Measurements from ENCODE around the gene LNX2. TPM values are rescaled to one million over a fixed set of nuclear protein-coding genes. Genes with fewer than 3 reads are reported as not detected.

Gene LNX2
- total RNA-seq, 1 experiment from 2014 or later: 9.3 TPM

- no peak for DNase-seq (ENCODE audit: low read depth)
Observed at GRCh38 chr13:27562457-27562856, 57.9 kb downstream of the LNX2 start.

- no peak for DNase-seq (ENCODE audit: low read depth)
Observed at GRCh38 chr13:27559719-27560118, 60.6 kb downstream of the LNX2 start.

- peak; percentile 58 for DNase-seq (ENCODE audit: low read depth)
Observed at GRCh38 chr13:27556109-27556508, 64.2 kb downstream of the LNX2 start.

- DNase-seq (ENCODE audit: low read depth): no peak
Observed at GRCh38 chr13:27551562-27551961, 68.8 kb downstream of the LNX2 start.

- DNase-seq (ENCODE audit: low read depth): no peak
Observed at GRCh38 chr13:27549406-27549981, 70.8 kb downstream of the LNX2 start.

- no peak for DNase-seq (ENCODE audit: low read depth)
Observed at GRCh38 chr13:27542220-27542619, 78.1 kb downstream of the LNX2 start.

- no peak for DNase-seq (ENCODE audit: low read depth)
Observed at GRCh38 chr13:27541386-27541785, 78.9 kb downstream of the LNX2 start.

- no peak for DNase-seq (ENCODE audit: low read depth)
Observed at GRCh38 chr13:27536361-27537101, 83.8 kb downstream of the LNX2 start.

- DNase-seq (ENCODE audit: low read depth): no peak
Observed at GRCh38 chr13:27535546-27535945, 84.8 kb downstream of the LNX2 start.

GRCh38 chr13:27534981-27535380 lies 85.3 kb downstream of the LNX2 start:
- DNase-seq (ENCODE audit: low read depth): no peak

- no peak for DNase-seq (ENCODE audit: low read depth)
Observed at GRCh38 chr13:27534108-27534980, 86.0 kb downstream of the LNX2 start.

- DNase-seq (ENCODE audit: low read depth): peak; percentile 73
Observed at GRCh38 chr13:27533155-27533643, 87.1 kb downstream of the LNX2 start.

- DNase-seq (ENCODE audit: low read depth): no peak
Observed at GRCh38 chr13:27528908-27529307, 91.4 kb downstream of the LNX2 start.

- DNase-seq (ENCODE audit: low read depth): no peak
Observed at GRCh38 chr13:27526516-27526915, 93.8 kb downstream of the LNX2 start.

GRCh38 chr13:27524981-27525975 lies 95.1 kb downstream of the LNX2 start:
- DNase-seq (ENCODE audit: low read depth): no peak

- no peak for DNase-seq (ENCODE audit: low read depth)
Observed at GRCh38 chr13:27523346-27524073, 96.8 kb downstream of the LNX2 start.

GRCh38 chr13:27522847-27523246 lies 97.5 kb downstream of the LNX2 start:
- DNase-seq (ENCODE audit: low read depth): no peak

GRCh38 chr13:27516103-27516502 lies 104.2 kb downstream of the LNX2 start:
- DNase-seq (ENCODE audit: low read depth): no peak

- DNase-seq (ENCODE audit: low read depth): no peak
Observed at GRCh38 chr13:27510082-27510481, 110.2 kb downstream of the LNX2 start.

- no peak for DNase-seq (ENCODE audit: low read depth)
Observed at GRCh38 chr13:27508802-27509201, 111.5 kb downstream of the LNX2 start.

GRCh38 chr13:27505792-27506191 lies 114.5 kb downstream of the LNX2 start:
- no peak for DNase-seq (ENCODE audit: low read depth)
